LNCAP (cell line): Measurements from ENCODE around the gene CDH4.

ENCODE experiments used
- CTCF ChIP-seq: fragments of 450-650 bp; IDR thresholded peaks from 2 replicates; pipeline ENCODE4 v1.5.1; 2017; ENCODE audit warnings: mild to moderate bottlenecking

CDH4 gene

GRCh38 chr20:61823242-61823641 is 571.2 kb downstream of the CDH4 start:
- TF ChIP-seq CTCF: no peak

GRCh38 chr20:61828891-61829290 is 576.8 kb downstream of the CDH4 start:
- no peak for TF ChIP-seq CTCF

DNA sequence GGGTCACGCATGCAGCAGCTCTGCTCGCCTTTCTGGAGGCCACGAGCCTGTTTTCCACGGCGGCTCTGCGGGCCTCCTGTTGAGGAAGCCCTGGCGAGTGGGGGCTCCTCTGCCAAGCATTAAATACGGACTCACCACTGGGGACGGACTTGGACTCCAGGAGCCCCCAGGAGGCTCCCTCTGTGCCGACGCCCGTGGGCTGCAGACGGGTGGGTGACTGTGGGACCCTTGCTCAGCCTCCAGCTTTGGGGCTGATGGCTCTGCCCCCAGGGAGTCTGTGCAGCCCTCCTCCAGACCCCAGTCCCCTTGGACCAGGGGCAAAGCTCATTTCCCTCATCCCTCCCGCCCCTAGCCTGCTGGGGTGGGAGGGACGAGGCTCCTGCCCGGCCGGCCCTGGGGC is 577.5 kb downstream of the CDH4 start:
- TF ChIP-seq CTCF: no peak

- no peak for TF ChIP-seq CTCF
Observed at GRCh38 chr20:61830241-61830930, 578.3 kb downstream of the CDH4 start.

GRCh38 chr20:61830991-61831390 is 578.9 kb downstream of the CDH4 start:
- no peak for TF ChIP-seq CTCF

GRCh38 chr20:61832181-61832580 is 580.1 kb downstream of the CDH4 start:
- TF ChIP-seq CTCF: no peak

DNA sequence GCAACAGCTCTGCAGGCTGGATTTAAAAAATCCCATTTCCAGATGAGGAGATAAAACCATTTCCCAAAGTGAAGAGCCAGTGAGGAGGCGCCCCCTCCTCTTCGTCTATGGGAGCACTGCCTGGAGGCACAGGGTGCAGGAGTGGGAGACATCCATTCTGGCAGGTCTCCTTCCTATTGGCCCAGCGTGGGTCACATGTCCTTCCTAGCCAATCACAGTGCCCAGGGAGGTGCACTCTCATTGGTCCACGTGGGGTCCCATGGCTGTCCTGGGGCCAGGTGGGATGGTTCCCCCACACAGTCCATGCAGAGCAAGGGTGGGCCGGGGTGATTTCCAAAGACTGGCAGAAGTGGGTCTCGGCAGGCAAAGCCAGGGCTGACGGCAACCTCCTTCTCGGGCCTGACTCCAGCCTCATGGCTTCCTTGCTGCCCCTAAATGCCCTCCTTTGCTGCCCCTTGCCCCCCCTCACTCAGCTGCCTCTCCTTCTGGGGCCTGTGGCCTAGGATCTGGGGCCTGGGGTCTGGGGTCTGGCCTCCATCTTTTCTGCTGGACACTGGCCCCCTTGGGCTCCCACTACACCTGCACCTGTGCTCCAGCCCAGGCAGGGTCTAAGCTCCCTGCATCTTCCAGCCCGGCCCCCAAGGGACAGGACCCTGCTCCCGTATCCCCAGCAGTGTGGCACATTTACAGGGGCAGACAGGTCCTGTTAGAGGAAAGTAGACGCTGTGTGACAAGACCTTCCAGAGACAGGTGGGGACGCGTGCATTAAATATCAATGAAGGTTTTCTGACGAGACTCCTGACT is 581.9 kb downstream of the CDH4 start:
- no peak for TF ChIP-seq CTCF
